HG03439 (cell line): ENCODE measurements around the gene CCDC106.

ENCODE experiments used
- ATAC-seq: cut with Tn5 transposase; IDR thresholded peaks from one replicate; pipeline ENCODE4 v1.9.1; 2021; ENCODE audit warnings: mild to moderate bottlenecking, moderate library complexity; ENCODE audit not compliant: unreplicated experiment

The CCDC106 gene

DNA sequence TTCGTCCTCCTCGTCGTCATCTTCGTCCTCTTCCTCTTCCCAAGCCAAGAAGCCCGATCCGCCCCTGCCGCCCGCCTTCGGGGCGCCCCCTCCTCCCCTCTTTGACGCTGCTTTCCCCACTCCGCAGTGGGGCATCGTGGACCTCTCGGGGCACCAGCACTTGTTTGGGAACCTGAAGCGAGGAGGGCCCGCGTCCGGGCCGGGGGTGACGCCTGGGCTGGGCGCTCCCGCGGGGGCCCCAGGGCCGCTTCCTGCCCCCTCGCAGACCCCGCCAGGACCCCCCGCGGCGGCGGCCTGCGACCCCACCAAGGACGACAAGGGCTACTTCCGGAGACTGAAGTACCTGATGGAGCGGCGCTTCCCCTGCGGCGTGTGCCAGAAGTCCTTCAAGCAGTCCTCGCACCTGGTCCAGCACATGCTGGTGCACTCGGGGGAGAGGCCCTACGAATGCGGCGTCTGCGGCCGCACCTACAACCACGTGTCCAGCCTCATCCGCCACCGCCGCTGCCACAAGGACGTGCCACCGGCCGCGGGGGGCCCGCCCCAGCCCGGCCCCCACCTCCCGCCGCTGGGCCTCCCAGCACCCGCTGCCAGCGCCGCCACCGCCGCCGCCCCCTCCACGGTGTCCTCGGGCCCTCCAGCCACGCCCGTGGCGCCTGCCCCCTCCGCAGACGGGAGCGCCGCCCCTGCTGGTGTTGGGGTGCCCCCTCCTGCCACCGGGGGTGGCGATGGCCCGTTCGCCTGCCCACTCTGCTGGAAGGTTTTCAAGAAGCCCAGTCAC is 33.9 kb upstream of the CCDC106 start:
- ATAC-seq = no peak

DNA sequence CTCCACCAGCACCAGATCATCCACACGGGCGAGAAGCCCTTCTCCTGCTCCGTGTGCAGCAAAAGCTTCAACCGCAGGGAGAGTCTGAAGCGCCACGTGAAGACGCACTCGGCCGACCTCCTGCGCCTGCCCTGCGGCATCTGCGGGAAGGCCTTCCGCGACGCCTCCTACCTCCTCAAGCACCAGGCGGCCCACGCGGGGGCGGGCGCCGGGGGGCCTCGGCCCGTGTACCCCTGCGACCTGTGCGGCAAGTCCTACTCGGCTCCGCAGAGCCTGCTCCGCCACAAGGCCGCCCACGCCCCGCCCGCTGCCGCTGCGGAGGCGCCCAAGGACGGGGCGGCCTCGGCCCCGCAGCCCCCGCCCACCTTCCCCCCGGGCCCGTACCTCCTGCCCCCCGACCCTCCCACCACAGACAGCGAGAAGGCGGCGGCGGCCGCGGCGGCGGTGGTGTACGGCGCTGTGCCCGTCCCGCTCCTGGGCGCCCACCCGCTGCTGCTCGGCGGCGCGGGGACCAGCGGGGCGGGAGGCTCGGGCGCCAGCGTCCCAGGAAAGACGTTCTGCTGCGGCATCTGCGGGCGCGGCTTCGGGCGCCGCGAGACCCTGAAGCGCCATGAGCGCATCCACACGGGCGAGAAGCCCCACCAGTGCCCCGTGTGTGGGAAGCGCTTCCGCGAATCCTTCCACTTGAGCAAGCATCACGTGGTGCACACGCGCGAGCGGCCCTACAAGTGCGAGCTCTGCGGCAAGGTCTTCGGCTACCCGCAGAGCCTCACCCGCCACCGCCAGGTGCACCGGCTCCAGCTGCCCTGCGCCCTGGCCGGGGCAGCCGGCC is 33.1 kb upstream of the CCDC106 start:
- ATAC-seq = no peak

DNA sequence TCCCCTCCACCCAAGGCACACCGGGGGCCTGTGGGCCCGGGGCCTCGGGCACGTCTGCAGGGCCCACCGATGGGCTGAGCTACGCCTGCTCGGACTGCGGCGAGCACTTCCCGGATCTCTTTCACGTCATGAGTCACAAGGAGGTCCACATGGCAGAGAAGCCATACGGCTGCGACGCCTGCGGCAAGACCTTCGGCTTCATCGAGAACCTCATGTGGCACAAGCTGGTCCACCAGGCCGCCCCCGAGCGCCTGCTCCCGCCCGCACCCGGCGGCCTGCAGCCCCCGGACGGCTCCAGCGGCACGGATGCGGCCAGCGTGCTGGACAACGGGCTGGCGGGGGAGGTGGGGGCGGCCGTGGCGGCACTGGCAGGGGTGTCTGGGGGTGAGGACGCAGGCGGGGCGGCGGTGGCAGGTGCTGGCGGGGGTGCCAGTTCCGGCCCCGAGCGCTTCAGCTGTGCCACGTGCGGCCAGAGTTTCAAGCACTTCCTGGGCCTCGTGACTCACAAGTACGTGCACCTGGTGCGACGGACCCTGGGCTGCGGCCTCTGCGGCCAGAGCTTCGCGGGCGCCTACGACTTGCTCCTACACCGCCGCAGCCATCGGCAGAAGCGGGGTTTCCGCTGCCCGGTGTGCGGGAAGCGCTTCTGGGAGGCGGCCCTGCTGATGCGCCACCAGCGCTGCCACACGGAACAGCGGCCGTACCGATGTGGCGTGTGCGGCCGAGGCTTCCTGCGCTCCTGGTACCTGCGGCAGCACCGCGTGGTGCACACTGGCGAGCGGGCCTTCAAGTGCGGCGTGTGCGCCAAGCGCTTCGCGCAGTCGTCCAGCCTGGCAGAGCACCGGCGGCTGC is 32.2 kb upstream of the CCDC106 start:
- no peak for ATAC-seq

DNA sequence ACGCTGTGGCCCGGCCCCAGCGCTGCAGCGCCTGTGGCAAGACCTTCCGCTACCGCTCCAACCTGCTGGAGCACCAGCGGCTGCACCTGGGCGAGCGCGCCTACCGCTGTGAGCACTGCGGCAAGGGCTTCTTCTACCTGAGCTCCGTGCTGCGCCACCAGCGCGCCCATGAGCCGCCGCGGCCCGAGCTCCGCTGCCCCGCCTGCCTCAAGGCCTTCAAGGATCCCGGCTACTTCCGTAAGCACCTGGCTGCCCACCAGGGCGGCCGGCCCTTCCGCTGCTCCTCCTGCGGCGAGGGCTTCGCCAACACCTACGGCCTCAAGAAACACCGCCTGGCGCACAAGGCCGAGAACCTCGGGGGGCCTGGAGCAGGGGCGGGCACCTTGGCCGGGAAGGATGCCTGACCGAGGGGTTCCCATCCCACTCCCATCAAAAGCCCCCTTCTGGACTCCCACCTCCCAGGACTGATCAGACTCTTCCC is 31.6 kb upstream of the CCDC106 start:
- ATAC-seq = no peak

DNA sequence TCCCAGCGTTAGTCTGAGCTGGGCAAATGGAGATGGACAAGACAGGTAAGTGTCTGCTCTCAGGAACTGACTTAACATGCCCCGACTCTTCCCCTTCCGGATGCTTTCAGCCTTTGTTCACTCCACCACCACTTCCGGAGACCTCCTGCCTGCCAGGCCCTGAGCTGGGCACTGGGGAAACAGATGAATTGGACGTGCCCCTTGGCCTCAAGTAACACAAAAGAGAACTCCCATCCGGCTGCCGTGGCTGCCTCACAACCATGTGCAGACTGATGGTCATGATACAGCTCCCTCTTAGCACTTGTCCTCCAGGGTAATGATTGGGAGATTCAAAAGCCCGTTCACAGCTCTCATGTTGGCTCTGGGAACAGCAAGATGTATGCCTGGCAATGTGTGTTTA is 30.6 kb upstream of the CCDC106 start:
- no peak for ATAC-seq

DNA sequence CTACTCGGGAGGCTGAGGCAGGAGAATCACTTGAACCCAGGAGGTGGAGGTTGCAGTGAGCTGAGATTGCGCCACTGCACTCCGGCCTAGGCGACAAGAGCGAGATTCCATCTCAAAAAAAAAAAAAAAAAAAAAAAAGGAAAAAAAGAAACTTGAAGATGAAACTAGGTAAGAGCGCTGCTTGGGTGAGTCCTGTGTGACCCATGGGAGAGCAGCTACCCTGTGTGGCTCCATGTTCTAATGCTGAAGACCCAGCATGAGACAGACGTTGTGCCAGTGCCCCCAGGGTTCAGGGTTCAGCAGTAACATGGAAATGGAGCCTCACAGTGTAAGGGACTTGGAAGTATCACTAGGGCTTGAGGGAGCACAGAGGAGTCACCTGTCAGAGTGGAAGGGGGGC is 29.6 kb upstream of the CCDC106 start:
- no peak for ATAC-seq

DNA sequence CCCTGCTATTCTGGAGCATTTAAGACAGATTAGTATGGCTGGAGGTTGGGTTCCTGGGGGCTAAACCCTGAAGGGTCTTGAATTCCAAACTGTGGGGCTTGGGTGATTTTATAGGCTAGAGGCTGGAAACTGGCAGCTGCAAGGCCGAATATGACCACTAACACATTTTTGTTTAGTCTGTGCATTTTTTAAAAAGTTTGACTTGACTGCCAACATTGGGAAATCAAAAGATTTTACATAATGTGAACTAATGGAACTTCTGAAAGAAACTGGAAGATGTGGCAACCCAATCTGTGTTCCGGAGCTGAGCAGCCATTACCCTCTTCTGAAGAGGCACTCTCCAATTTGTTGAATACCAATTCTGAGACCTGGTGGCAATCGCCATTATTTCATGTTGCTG is 28.7 kb upstream of the CCDC106 start:
- ATAC-seq = no peak

DNA sequence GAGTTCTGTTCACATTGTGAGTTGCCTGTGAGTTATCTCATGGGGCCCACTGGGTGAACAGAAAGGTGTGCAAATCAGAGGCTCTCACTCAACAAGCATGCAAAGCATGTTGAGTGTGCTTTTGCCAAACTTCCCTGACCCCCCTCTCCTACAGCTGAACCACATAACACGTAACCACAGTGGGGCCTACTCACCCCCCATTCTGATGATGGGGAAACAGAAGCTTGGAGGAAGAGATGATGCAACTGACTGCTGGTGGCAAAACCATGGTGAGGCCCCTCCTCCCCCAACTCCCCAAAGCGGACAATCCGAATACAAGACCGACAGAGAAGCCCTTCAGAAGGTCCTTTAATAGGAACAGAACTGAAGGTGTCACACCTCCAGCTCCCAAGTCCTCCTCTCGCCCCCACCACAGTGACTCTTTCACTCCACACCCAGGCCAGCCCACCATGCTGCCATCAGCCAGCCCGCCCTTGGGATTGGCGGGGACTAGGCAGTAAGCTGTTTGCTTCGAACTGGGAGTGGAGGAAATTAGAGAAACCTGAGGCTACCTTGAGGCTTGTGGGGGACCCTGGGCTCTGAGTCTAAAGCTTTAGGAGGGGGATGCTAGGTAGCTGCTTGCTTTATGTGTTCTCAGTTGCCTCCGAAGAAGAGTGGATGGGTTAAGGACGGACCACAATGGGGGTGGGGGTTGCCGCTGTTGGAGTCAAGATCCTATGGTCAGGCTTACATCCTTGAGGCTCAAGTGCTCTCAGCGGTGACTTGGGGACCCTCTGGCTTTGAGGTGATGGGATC is 27.4 kb upstream of the CCDC106 start:
- no peak for ATAC-seq

DNA sequence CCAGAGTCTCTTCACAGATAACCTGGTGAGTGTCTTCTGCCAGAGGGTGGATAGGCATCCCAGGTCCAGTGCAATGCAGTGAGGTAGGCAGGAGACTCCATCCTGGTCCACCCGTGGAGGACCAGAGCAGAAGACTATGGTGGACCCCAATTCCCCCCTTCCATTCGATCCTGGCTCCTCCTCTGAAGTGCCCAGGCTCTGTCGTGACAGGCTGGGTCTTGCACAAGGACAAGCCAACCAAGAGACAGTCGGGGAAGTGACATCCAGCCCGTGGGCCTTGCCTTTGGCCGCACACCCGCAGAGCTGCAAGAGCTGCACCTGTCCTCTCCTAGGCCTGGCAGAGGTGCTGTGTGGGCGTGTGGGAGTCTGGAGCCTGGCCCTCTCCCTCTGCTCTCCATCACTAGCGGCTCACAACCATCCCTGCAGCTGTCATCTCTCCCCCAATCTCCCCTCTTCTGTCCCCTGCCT is 26.8 kb upstream of the CCDC106 start:
- ATAC-seq = no peak

DNA sequence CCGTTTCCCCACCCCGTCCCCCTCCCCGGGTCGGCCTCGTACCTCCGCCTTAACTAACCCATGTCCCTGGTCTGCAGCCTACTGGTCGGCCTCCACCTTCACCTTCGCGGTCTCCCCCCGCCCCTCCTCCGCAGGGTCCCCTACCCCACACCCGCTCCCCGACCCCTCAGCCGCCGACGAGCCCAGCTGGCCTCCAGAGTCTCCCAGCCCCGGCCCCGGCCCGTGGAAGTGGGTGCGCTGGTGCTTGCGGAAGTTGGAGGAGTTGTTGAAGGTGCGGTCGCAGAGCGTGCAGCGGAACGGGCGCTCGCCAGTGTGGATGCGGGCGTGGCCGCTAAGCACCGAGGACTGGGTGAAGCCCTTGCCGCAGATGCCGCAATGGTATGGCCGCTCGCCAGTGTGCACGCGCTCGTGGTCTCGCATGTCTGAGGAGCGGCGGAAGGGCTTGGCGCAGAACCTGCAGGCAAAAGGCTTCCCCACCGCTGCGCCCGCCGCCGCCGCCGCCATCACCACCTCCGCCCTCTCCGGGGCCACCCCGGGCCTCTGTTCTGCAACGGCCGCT is 26.3 kb upstream of the CCDC106 start:
- ATAC-seq = no peak

DNA sequence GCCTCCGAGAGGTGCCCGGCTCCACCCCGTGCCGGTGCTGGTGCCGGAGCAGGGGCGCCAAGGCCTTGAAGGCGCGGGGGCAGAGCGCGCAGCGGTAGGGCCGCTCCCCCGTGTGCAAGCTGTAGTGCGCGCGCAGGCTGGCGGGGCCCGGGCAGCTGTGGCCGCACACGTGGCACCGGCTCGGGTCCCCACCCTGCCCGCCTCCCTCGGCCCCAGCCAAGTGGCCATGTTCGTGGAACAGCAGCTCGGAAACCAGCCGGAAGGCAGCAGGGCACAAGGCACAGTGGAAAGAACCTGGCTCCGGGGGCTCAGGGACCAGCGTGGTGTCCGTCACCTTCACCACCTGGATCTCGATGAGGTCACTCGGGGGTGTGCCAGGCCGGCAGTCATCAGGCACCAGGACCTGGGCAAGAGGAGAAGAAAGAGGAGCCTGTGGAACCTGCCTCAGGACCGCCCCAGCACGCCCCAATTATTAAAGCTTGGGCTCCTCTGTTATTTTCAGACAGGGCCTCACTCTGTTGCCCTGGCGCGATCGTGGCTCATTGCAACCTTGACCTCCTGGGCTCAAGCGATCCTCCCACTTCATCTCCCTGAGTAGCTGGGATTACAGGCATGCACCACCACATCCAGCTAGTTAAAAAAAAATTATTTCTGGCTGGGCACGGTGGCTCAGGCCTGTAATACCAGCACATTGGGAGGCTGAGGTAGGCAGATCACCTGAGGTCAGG is 25.6 kb upstream of the CCDC106 start:
- no peak for ATAC-seq

DNA sequence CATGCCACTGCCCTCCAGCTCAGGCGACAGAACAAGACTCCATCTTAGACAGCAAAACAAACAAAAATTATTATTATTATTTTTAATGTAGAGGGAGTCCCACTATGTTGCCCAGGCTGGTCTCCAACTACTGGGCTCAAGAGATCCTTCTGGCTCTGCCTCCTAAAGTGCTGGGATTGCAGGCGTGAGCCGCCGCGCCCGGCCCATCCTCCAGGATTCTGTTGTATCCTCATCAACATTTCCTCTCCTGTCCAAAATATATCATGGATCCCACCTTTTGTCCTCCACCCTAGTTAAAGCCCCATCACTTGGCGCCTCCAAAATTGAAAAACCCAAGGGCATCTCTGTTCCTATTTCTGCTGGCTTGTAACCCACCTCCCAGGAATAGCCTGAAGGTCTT is 24.9 kb upstream of the CCDC106 start:
- no peak for ATAC-seq

DNA sequence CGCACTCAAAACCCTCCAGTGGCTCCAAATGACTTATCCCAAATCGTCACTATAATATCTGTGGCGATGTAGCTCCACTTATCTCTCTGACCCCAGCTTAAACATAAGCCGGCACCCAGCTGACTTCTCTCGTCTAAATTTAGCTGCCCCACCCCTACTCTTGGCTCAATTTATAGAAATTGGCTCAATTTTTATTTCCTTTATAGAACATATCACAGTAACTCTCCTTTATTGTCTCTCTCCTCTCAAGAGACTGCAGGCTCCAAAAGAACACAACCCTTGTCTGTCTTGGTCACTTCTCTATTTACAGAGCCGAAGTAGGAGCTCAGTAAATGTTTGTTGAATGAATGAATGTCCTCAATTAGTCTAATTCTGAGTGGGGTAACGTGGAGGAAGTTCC is 24.5 kb upstream of the CCDC106 start:
- no peak for ATAC-seq

DNA sequence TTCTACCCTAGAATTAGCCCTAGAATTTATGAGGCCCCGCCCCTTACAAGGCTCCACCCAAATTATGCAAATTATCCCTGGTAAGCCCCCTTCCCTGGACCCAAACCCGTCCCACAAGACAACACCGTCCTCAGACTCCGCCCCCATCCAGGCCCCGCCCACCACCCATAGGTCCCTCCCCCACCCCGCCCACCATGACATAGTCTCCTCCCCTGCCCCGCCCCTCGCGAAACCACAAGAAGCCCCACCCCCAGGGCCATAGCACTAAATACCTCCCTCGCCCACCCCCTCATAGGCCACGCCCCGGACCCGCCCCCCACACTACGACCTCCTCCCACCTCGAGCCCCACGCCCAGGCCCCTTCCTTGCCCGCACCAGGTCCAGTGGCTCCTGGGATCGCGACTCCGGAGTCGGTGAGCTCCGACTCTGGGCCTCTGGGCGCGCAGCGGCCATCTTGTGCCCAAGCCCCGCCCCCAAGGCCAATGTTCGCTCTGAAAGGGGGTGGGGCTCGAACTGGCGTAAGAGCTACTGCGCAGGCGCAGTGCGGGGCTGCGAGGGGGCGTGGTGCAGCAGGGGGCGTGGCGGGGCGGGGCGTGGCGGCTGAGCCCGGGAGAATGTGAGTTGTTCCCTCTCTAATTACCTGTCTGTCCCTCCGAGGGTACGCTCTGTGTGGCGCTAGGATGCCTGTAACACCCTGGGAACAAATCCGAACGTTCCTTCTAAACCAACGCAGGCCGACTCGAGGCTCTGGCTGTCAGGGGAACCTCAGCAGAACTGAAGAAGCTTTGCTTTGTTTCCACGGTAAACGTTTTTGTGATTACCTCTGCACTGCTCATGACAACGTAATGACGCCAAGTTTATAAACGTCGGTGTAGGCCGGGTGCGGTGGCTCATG is 23.7 kb upstream of the CCDC106 start, which contains the start of gene ZNF784:
Gene ZNF784, minus strand, starts transcription at position 458 of the 895 bp plus-strand sequence. Its CDS starts 5 bp downstream, at position 453.
- peak; percentile 47 for ATAC-seq

DNA sequence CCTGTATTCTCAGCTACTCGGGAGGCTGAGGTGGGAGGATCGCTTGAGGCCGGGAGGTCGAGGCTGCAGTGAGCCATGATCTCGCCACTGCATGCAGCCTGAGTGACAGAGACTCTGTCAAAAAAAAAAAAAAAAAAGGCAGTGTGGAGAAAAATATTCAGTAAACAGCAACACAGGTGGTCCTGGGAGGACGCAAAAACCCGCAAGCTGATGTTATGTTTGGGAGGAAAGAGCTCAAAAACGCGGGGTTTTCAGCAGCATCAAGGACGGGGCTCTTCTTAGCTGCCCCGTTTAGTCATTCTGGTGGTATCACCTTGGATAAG is 23.0 kb upstream of the CCDC106 start:
- ATAC-seq = no peak

DNA sequence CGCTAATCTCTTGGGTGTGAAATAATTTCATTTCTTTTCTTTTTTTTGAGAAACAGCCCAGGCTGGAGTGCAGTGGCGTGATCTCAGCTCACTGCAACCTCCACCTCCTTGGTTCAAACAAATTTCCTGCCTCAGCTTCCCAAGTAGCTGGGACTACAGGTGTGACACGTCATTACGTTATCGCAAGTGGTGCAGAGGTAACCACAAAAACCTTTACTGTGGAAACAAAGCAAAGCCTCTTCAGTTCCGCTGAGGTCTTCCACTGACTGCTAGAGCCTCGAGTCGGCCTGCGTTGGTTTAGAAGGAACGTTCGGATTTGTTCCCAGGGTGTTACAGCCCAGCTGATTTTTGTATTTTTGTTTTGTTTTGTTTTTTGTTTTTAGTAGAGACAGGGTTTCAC is 21.7 kb upstream of the CCDC106 start:
- no peak for ATAC-seq

DNA sequence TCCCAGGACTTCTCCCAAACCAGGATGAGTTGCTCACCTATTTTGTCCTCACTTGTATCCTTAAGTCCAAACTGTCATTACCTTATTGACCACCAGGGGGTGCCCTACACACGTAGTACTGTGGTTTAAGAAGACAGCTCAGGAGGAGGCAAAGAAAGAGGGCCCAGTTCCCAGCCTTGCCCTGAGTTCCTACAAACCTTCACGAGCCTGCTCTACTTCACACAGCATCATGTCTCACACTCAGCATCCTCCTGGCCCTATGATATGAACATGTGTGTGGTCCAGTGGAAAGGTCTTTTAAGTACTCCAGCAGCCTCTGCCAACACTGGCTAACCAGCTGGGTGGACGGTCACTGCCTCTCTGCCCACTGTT is 15.6 kb upstream of the CCDC106 start:
- ATAC-seq = no peak

DNA sequence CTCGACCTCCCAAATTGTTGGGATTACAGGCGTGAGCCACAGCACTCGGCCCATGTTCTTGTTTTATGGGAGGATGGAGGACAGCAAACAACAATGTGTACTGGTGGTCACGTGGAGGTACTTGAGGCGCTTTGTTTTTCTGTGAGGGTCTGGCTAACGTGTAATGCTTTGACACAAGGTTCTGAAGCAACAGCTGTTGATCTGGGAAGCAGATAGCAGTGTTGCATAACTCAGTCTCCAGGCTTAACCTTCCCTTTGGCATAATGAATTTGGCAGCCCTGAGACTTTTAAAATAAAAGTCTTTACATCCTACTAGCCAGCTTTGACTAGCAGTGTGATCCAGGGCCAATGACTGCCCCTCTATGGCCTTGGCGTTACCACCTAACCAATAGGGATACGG is 14.2 kb upstream of the CCDC106 start:
- no peak for ATAC-seq
